GM18870 (cell line): ENCODE data around the gene KLHL4.
"Not testable (repeated sequence)": the region's sequence is repeated elsewhere in the genome, so short reads cannot be mapped to it uniquely, and the experiment has no call there.

Experiments
- ATAC-seq: cut with Tn5 transposase; IDR thresholded peaks from one replicate; pipeline ENCODE4 v1.9.1; 2021; ENCODE audit warnings: moderate library complexity; ENCODE audit not compliant: unreplicated experiment

KLHL4 gene, protein sequence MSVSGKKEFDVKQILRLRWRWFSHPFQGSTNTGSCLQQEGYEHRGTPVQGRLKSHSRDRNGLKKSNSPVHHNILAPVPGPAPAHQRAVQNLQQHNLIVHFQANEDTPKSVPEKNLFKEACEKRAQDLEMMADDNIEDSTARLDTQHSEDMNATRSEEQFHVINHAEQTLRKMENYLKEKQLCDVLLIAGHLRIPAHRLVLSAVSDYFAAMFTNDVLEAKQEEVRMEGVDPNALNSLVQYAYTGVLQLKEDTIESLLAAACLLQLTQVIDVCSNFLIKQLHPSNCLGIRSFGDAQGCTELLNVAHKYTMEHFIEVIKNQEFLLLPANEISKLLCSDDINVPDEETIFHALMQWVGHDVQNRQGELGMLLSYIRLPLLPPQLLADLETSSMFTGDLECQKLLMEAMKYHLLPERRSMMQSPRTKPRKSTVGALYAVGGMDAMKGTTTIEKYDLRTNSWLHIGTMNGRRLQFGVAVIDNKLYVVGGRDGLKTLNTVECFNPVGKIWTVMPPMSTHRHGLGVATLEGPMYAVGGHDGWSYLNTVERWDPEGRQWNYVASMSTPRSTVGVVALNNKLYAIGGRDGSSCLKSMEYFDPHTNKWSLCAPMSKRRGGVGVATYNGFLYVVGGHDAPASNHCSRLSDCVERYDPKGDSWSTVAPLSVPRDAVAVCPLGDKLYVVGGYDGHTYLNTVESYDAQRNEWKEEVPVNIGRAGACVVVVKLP

DNA sequence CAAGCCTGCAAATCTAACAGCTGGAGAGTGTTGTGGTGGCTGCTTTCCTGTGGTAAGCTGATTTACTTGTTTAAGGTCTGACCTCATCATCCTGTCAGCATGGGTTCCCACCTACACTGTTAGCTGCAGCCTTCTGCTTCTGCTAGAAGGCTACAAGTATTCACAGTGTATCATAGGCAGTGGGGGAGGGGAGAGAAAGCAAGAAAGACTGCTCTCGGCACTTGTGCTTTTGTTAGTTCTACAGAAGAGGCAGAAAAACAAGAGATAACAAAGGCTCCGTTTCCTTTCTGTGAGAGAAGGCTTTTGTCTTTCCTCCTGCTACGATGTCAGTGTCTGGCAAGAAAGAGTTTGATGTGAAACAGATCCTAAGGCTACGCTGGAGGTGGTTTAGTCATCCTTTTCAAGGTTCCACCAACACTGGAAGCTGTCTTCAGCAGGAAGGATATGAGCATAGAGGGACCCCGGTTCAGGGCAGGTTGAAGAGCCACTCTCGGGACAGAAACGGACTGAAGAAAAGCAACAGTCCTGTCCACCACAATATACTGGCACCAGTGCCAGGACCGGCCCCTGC, at the start of gene KLHL4:
TSS of gene KLHL4 (plus strand) at position 232 of the 571 bp plus-strand sequence. CDS start at position 324, 92 bp downstream.
- ATAC-seq = no peak

DNA sequence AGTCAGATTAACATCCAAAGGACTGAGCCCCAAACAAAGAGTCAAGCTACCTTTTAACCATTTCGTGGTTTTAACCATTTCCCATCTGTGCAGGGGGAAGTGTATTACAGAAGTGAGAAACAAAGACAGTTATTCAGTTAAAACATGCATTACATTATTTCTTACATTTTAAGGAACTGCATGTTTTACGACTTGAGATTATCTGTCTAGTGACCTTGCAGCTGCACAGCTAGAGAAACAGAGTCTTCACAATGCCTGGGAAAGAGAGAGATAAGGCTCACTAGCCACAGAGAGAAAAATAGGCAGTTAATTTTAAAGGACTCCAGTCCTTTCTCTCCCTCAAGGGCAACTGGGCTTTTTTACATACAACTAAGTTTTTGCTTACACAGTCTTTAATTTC, 48.7 kb upstream of the KLHL4 start:
- no peak for ATAC-seq

DNA sequence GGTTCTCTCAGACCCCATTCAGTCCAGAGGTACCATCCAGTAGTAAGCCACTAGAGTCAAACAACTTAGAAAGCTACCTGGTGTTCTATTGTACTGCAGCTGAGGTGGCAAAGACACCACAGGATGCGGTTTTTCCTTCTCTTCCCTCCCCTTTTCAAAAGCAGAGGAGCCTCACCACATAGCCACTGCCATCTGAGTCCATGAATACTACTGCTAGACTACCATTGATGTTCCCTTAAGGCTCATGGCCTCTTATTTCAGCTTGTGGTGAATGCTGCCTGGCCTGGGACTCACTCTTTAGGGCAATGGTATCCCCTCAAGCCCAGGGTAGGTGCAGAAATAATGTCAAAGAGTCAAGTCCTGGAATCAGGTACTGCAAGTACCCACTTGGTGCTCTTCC, 41.8 kb upstream of the KLHL4 start:
- ATAC-seq = no peak

- not testable (repeated sequence) for ATAC-seq
Measured at GRCh38 chrX:87478703-87479102, 38.9 kb upstream of the KLHL4 start.

GRCh38 chrX:87489071-87489470, 28.5 kb upstream of the KLHL4 start:
- no peak for ATAC-seq

- no peak for ATAC-seq
Measured at GRCh38 chrX:87515836-87516235, 1.8 kb upstream of the KLHL4 start.

DNA sequence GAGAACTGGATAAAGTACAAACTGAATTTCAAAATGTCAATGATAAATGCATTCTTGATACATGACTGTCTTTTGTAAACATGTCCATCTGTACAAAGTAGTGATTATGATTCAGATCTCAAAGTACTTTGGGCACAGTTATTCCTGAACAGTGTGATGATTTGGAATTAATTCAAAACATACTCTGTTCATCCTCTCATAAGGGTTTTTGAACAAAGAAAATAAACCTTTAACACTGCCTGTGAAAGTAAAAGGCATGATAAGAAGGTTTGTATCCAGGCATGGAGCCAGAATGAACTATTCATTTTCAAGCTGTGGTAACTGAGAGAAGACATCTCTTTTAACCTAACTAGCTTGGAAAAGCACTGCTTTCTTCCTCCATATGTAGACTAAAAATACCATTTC, 883 bp upstream of the KLHL4 start:
- ATAC-seq = no peak

GRCh38 chrX:87518504-87518903, 902 bp downstream of the KLHL4 start:
- ATAC-seq = no peak

DNA sequence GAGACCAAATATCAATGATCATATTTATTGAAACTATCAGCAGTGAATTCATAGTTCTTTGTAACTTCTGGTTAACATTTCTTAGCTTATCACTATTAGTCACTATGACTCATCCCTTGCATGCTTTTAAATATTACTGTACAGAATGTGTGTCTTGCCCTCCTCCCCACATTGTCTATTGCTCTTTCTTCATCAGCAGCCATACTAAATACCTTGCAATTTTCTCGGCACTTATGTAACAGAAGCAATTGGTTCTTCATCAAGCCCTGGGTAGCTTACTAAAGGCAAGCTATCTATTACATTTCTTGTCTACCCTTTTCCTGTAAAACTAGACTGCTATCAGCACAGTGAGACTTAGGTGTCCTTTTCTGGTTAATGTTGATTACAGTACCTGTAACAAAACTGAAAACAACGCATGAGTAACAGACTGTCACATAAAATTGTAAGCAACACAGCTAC, 8.2 kb downstream of the KLHL4 start:
- ATAC-seq = no peak

GRCh38 chrX:87526281-87526680, 8.7 kb downstream of the KLHL4 start:
- no peak for ATAC-seq

DNA sequence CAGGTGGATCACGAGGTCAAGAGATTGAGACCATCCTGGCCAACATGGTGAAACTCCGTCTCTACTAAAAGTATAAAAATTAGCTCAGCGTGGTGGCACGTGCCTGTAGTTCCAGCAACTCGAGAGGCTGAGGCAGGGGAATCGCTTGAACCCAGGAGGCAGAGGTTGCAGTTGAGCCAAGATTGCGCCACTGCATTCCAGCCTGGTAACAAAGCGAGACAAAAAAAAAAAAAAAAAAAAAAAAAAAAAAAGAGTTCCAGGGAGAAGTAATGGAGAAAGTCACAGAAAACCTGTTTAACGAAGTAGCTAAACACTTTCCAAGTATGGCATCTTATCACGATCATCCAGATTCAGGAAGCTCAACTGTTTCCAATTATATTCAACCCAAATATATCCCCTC, 10.9 kb downstream of the KLHL4 start:
- ATAC-seq = no peak

GRCh38 chrX:87571964-87572363, 54.4 kb downstream of the KLHL4 start:
- no peak for ATAC-seq

GRCh38 chrX:87572901-87573300, 55.3 kb downstream of the KLHL4 start:
- ATAC-seq = no peak

GRCh38 chrX:87578978-87579377, 61.4 kb downstream of the KLHL4 start:
- ATAC-seq = no peak

DNA sequence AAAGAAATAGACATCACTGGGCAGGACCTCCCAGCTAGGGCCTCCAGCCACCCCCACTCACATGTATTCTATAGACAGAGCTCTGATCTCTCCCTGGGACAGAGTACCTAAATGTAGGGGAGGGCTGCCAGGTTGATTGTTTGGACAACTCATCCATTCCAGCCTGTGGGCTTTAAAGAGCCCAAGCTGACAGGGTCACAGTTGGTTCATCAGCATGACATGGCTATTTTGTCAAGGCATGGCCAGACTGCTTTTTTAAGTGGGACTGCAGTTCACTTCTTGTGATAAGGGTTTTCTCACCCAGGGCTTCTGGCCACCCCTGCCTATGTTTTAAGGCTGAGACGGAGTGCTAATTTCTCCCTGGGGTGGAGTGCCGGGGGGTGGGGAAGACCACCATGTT, 63.3 kb downstream of the KLHL4 start:
- ATAC-seq = no peak

DNA sequence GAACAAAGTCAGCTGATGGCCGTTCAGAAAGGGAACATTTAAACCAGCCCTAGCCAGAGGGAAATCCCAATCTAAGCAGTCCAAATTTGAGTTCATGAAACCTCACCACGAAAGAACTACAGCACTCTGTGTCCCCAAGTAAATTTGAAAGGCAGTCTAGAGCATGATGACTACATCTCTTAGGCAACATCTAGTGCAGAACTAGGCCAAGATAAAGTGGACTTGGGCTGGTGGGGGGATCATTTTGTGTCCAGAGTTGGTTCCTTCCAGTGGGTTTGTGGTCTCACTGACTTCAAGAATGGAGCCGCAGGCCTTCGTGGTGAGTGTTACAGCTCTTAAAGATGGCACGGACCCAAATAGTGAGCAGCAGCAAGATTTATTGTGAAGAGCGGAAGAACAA, 64.9 kb downstream of the KLHL4 start:
- ATAC-seq = no peak

DNA sequence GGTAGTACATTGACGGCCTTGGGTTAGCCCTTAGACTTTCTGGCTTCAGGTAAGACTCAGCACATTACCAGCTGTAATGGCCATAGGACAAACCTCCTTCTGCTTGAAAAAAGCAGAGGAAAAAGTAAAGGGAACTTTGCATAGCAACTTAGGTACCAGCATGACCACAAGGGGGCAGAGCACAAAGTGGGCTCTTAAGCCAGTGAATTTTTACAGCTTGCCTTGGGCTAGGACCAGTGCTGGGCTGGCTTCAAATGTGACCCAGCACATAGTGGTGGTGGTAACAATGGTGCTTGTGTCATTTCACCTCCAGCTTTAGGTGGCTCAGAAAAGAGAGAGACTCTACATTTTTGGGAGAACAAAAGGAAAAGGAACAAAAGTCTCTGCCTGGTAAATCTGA, 66.1 kb downstream of the KLHL4 start:
- no peak for ATAC-seq

- no peak for ATAC-seq
Measured at GRCh38 chrX:87616371-87616770, 98.8 kb downstream of the KLHL4 start.

DNA sequence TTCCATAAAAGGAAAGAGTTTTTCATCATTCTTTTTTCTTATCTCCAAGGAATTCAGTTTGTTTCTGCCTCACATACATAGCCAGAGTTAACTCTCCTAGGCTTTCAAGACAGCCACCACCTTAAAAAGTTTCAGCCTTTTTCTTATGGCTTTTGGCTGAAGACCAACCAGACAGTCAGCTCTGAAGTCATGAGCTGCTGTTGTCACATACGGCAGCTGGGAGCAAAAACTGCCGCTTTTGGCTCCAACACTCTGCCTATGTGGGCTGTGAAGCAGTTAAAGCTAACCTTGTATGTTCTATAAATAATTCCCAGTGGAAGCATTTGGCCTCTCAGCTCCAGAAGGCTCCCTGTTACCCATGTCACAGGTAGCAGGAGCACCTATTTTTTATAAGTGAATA, 104.1 kb downstream of the KLHL4 start:
- no peak for ATAC-seq

DNA sequence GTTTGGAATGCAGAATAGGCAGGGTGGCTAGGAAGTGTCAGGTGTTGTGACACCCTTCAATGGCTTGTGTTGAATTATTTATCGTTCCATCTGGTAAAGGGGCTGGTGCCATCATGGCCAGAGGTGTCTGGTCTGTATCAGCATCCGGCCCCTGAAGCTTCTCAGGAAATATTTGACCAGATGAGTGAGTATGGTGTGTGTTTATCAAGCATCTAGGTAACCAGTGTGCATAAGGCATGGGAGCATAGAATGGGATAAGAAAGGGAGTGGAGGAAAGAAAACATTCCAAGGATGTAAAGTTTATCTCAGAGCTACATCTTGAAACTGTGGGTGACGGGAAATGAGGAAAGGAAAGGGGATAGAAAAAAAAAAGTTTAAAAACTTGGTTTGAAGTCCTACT, 109.4 kb downstream of the KLHL4 start:
- ATAC-seq = no peak

DNA sequence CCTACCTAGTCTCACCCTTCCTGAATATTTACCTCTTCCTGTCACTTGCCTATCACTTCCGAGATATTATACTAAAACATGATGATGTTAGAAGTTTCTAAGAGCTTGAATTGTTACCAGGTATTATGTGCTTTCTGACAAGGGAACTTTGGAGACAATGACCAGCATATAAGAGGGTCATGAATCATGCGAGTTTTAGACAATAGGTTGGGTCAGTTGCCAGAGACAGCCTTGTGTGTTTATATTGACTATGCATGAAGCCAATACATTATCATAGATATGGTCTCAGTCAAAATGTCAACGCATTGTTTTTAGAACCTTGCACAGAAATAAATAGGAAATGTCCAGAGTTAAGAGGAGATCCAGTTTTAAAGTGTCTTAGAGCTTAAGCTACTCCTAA, 116.8 kb downstream of the KLHL4 start:
- ATAC-seq = no peak

- ATAC-seq = no peak
Measured at GRCh38 chrX:87636533-87636932, 118.9 kb downstream of the KLHL4 start.
